B cell (primary cell): ENCODE data around the gene FAM72B. TPM values are rescaled to one million over a fixed set of nuclear protein-coding genes. Genes with fewer than 3 reads are reported as not detected.
A peak's percentile ranks its signal among the peaks of the same experiment; 100 is the strongest.
"Not testable (repeated sequence)": the region's sequence is repeated elsewhere in the genome, so short reads cannot be mapped to it uniquely, and the experiment has no call there.

Experiments used
- ATAC-seq: fragments of 200-7000 bp; cut with Tn5 transposase; one replicate; pipeline ENCODE4 v1.10.0; 2021; ENCODE audit warnings: low read depth, mild to moderate bottlenecking, moderate number of reproducible peaks, moderate library complexity
- CTCF ChIA-PET: fragments of 350-600 bp; sonication (Branson Sonifier 250); formaldehyde crosslinking; loops from one replicate; lab custom pipeline; 2021; ENCODE audit warnings: antibody characterized with exemption, inconsistent platforms; lab: Charles Lee
- POLR2A ChIA-PET: fragments of 350-600 bp; sonication (Branson Sonifier 250); formaldehyde crosslinking; loops from one replicate; lab custom pipeline; 2021; ENCODE audit warnings: antibody characterized with exemption; lab: Charles Lee
- DNase-seq: peaks from one replicate; pipeline ENCODE4 v3.0.0; 2013
- H2AFZ ChIP-seq: 2 replicates; pipeline ENCODE4 v1.6.1; 2012; ENCODE audit warnings: mild to moderate bottlenecking, low read depth, low read length; ENCODE audit not compliant: insufficient read depth, poor library complexity, severe bottlenecking
- H3K27ac ChIP-seq, 2 donors: 1 replicate in 1 of 2; 2 replicates in 1 of 2; pipeline ENCODE4 v1.5.1; 2012 to 2013; ENCODE audit warnings: low read length in 2 of 2, mild to moderate bottlenecking in 2 of 2, moderate library complexity in 1 of 2
- H3K27me3 ChIP-seq, 4 experiments: fragments of 200-600 bp in 1 of 4; sonication (generic) in 1 of 4; replicated peaks in 1 of 4; 1 replicate in 2 of 4; 2 replicates in 2 of 4; pipeline versions ENCODE4 v1.6.1 to v1.7.0; 2013 to 2016; ENCODE audit warnings: low read length in 3 of 4, mild to moderate bottlenecking in 2 of 4, mixed read lengths in 1 of 4, moderate library complexity in 1 of 4; ENCODE audit not compliant: insufficient read depth in 4 of 4, control insufficient read depth in 3 of 4; ENCODE audit errors: control extremely low read depth in 1 of 4
- H3K36me3 ChIP-seq, 2 experiments: replicated peaks in 1 of 2; 1 replicate in 1 of 2; 2 replicates in 1 of 2; pipeline versions ENCODE4 v1.6.1 to v1.7.1; 2013; ENCODE audit warnings: low read length in 1 of 2; ENCODE audit not compliant: insufficient read depth in 2 of 2, control insufficient read depth in 1 of 2; ENCODE audit errors: control extremely low read depth in 1 of 2, extremely low read depth in 1 of 2
- H3K4me1 ChIP-seq, 2 donors: fragments of 200-600 bp in 1 of 2; sonication (generic) in 1 of 2; 1 replicate in 1 of 2; 2 replicates in 1 of 2; pipeline versions ENCODE4 v1.5.1 to v1.6.1; 2013 to 2017; ENCODE audit warnings: low read length in 2 of 2; ENCODE audit not compliant: control insufficient read depth in 2 of 2, insufficient read depth in 2 of 2
- H3K4me2 ChIP-seq: replicated peaks from 2 replicates; pipeline ENCODE3; 2012; ENCODE audit warnings: mild to moderate bottlenecking, low read depth, low read length; ENCODE audit not compliant: poor library complexity, severe bottlenecking
- H3K4me3 ChIP-seq, 5 experiments: fragments of 200-600 bp in 1 of 5; sonication (generic) in 1 of 5; 1 replicate in 3 of 5; 2 replicates in 2 of 5; pipeline versions ENCODE4 v1.5.1 to v1.7.0; 2011 to 2016; ENCODE audit warnings: low read length in 4 of 5, mild to moderate bottlenecking in 4 of 5, low read depth in 2 of 5, control low read depth in 1 of 5, moderate library complexity in 1 of 5; ENCODE audit not compliant: insufficient read depth in 1 of 5; ENCODE audit errors: control extremely low read depth in 1 of 5, extremely low read depth in 1 of 5
- H3K79me2 ChIP-seq: fragments of 200-600 bp; sonication (generic); one replicate; pipeline ENCODE4 v1.6.0; 2016; ENCODE audit warnings: low read length; ENCODE audit not compliant: control insufficient read depth, insufficient read depth
- H3K9ac ChIP-seq: fragments of 200-600 bp; sonication (generic); 2 replicates; pipeline ENCODE4 v1.6.1; 2017; ENCODE audit warnings: mild to moderate bottlenecking, low read length, moderate library complexity
- H3K9me3 ChIP-seq, 3 donors: one replicate each; pipeline versions ENCODE4 v1.6.1 to v1.7.1; 2013; ENCODE audit warnings: low read length in 2 of 3; ENCODE audit not compliant: control insufficient read depth in 2 of 3, insufficient read depth in 1 of 3; ENCODE audit errors: control extremely low read depth in 1 of 3
- H4K20me1 ChIP-seq: 2 replicates; pipeline ENCODE4 v1.6.0; 2012; ENCODE audit warnings: mild to moderate bottlenecking, low read length; ENCODE audit not compliant: insufficient read depth, control insufficient read depth, poor library complexity, severe bottlenecking
- H3K27ac Mint-ChIP-seq: one replicate; pipeline ENCODE4 v1.8.0; 2021; ENCODE audit warnings: mixed read lengths
- H3K27me3 Mint-ChIP-seq: one replicate; pipeline ENCODE4 v1.8.0; 2021; ENCODE audit warnings: mixed read lengths
- H3K4me1 Mint-ChIP-seq: one replicate; pipeline ENCODE4 v1.8.0; 2021; ENCODE audit warnings: mixed read lengths
- H3K4me3 Mint-ChIP-seq: one replicate; pipeline ENCODE4 v1.8.0; 2021; ENCODE audit warnings: mixed read lengths
- H3K9me3 Mint-ChIP-seq: one replicate; pipeline ENCODE4 v1.8.0; 2022; ENCODE audit warnings: mixed read lengths; ENCODE audit not compliant: insufficient read depth
- WGBS: methylation state at CpG from one replicate; pipeline ENCODE4 v1.1.5; 2013; ENCODE audit warnings: missing lambda C conversion rate; ENCODE audit not compliant: insufficient coverage; 5-methylcytosine and 5-hydroxymethylcytosine counted together
- intact Hi-C: fragments of 100-400 bp; cut with micrococcal nuclease; formaldehyde crosslinking; loops from one replicate; pipeline ENCODE4 v1.10.0; 2022
- polyA plus RNA-seq: library from polyadenylated mRNA; depleted of rRNA; stranded (reverse); fragments of >200 nt; gene quantifications from 2 replicates; pipeline ENCODE4 v1.2.3, GENCODE V29; 2012
- total RNA-seq, 2 donors: library from RNA; stranded (reverse); fragments of 120-200 nt in 1 of 2; gene quantifications; 1 replicate in 1 of 2; 2 replicates in 1 of 2; pipeline versions ENCODE4 v1.2.3 to v1.2.4, GENCODE V29; 2013 to 2022

The FAM72B gene
- total and polyA plus RNA-seq, 2 donors (not counting 1 experiment from before 2014, with no cell fraction given): 0.45 to 0.62 TPM

GRCh38 chr1:121187914-121188313, 3.8 kb upstream of the FAM72B start:
- H3K4me1 ChIP-seq, POLR2A ChIA-PET, H3K4me1 Mint-ChIP-seq, H3K9me3 Mint-ChIP-seq, H3K4me2 ChIP-seq, H3K27me3 Mint-ChIP-seq, H3K9ac ChIP-seq, H3K36me3 ChIP-seq, ATAC-seq, H3K79me2 ChIP-seq, intact Hi-C loops, H2AFZ ChIP-seq, H3K4me3 ChIP-seq, H3K27me3 ChIP-seq, CTCF ChIA-PET, H3K27ac ChIP-seq, H3K9me3 ChIP-seq, H3K27ac Mint-ChIP-seq, H4K20me1 ChIP-seq: not testable (repeated sequence)
- whole genome bisulfite sequencing: no CpG with 5 or more reads among the region's 5 CpGs
- peak; percentile 1 for DNase-seq
- H3K4me3 Mint-ChIP-seq: peak overlapping the region; percentile 57

- H3K27ac ChIP-seq, ATAC-seq, H3K9me3 ChIP-seq, H3K27me3 Mint-ChIP-seq, H3K9me3 Mint-ChIP-seq, H3K27me3 ChIP-seq, H2AFZ ChIP-seq, H4K20me1 ChIP-seq, H3K36me3 ChIP-seq, H3K79me2 ChIP-seq, DNase-seq, H3K4me2 ChIP-seq, CTCF ChIA-PET, H3K4me1 Mint-ChIP-seq, POLR2A ChIA-PET, H3K9ac ChIP-seq, intact Hi-C loops, H3K4me1 ChIP-seq: not testable (repeated sequence)
- Mint-ChIP-seq H3K4me3 (peak overlapping the region; percentile 88), H3K27ac (peak overlapping the region; percentile 71)
- peak overlapping the region in 1 of 5 experiments; percentile 23 for H3K4me3 ChIP-seq
- WGBS: no CpG with 5 or more reads among the region's 20 CpGs
Observed at GRCh38 chr1:121186191-121186590, 2.1 kb upstream of the FAM72B start.

- H3K4me1 Mint-ChIP-seq, H3K4me2 ChIP-seq, H3K79me2 ChIP-seq, H3K27me3 ChIP-seq, H3K27ac Mint-ChIP-seq, DNase-seq, H3K9me3 ChIP-seq, CTCF ChIA-PET, intact Hi-C loops, H3K27me3 Mint-ChIP-seq, H3K9me3 Mint-ChIP-seq, H3K4me1 ChIP-seq, H3K36me3 ChIP-seq, H4K20me1 ChIP-seq, POLR2A ChIA-PET: not testable (repeated sequence)
- H3K4me3 ChIP-seq: peak overlapping the region in 4 of 5 experiments; percentile 41 to 56 (median 46)
- peak overlapping the region; percentile 35 for H3K9ac ChIP-seq
- H3K4me3 Mint-ChIP-seq: peak overlapping the region; percentile 95
- WGBS: no CpG with 5 or more reads among the region's 48 CpGs
- ATAC-seq: peak; percentile 1
- H2AFZ ChIP-seq: peak overlapping the region; percentile 10
- H3K27ac ChIP-seq: peak overlapping the region in 1 of 2 donors; percentile 63
Observed at GRCh38 chr1:121185140-121185708, 1.1 kb upstream of the FAM72B start.

- POLR2A ChIA-PET, H3K4me3 Mint-ChIP-seq, H3K27ac ChIP-seq, ATAC-seq, H3K4me1 Mint-ChIP-seq, CTCF ChIA-PET, H3K9me3 ChIP-seq, H3K27ac Mint-ChIP-seq, H3K4me2 ChIP-seq, intact Hi-C loops, H3K27me3 Mint-ChIP-seq, H3K79me2 ChIP-seq, H3K27me3 ChIP-seq, H4K20me1 ChIP-seq, H3K36me3 ChIP-seq, H3K4me1 ChIP-seq, H3K9me3 Mint-ChIP-seq, H2AFZ ChIP-seq: not testable (repeated sequence)
- WGBS: no CpG with 5 or more reads among the region's 31 CpGs
- peak; percentile 15 for DNase-seq
- H3K9ac ChIP-seq: peak overlapping the region; percentile 42
- H3K4me3 ChIP-seq: peak overlapping the region in 4 of 5 experiments; percentile 35 to 50 (median 44)
Observed at GRCh38 chr1:121183867-121184266, 273 bp downstream of the FAM72B start.
